ENCODE measurements around the gene ENG.

ENG gene

DNA sequence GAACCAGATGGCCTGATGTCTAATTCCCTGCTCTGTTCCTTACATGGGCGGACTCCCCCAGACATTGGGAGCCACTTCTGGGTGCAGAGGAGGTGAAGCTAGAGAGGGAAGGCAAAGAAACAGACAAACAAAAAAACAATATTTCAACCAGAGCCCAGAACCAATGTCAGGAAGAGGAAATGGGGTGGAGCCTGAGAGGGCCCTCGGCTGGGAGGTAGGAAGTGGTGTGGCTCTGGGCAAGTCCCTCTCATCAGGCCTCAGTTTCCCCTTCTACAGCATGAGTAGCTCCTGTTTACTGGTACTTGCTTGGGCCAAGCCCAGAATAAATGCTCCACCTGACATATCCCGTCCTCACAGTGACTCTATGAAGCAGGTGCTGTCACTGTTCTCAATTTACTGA, 87.0 kb downstream of the ENG start:
- WGBS (ENCODE audit: insufficient coverage) = 0% methylated on average over 1 of the region's 3 CpGs
- Histone ChIP-seq H3K27ac (ENCODE audit: insufficient read depth in 1 of 2, low read depth in 1 of 2, low read length in 2 of 2, poor library complexity in 1 of 2, severe bottlenecking in 2 of 2) (peak overlapping the region in 1 of 2 experiments; percentile 57), H3K4me1 (ENCODE audit: control extremely low read depth in 1 of 4, control insufficient read depth in 4 of 4, insufficient read depth in 4 of 4, low read length in 3 of 4) (peaks cover 6 to 72% (median 68%) of the 10 kb centered on the region in 4 experiments), H3K9me3 (ENCODE audit: control extremely low read depth in 1 of 5, control insufficient read depth in 4 of 5, insufficient read depth in 2 of 5, low read depth in 1 of 5, low read length in 4 of 5) (no peaks in the 10 kb centered on the region), H3K36me3 (ENCODE audit: control insufficient read depth in 4 of 4, insufficient read depth in 4 of 4, low read length in 3 of 4) (peaks cover 3 to 57% (median 18%) of the 10 kb centered on the region in 4 experiments), H3K27me3 (replicated peaks in 2 of 5; ENCODE audit: control insufficient read depth in 4 of 5, insufficient read depth in 5 of 5, low read length in 4 of 5) (no peaks in the 10 kb centered on the region), H3K4me3 (ENCODE audit: control insufficient read depth in 1 of 7, extremely low read depth in 1 of 7, insufficient read depth in 4 of 7, low read depth in 2 of 7, low read length in 6 of 7) (peak overlapping the region in 2 of 7 experiments; percentile 16 to 45)
- no peak for DNase-seq
- CTCF ChIA-PET = interaction anchor here (1.0 to 14.0 kb wide), 12 partner anchors 8 to 154 kb away, joined by 3 to 244 read pairs (median 4); partner anchors contain the start of genes CDK9, SH2D3C and TOR2A
- POLR2A ChIA-PET = no interaction called here

DNA sequence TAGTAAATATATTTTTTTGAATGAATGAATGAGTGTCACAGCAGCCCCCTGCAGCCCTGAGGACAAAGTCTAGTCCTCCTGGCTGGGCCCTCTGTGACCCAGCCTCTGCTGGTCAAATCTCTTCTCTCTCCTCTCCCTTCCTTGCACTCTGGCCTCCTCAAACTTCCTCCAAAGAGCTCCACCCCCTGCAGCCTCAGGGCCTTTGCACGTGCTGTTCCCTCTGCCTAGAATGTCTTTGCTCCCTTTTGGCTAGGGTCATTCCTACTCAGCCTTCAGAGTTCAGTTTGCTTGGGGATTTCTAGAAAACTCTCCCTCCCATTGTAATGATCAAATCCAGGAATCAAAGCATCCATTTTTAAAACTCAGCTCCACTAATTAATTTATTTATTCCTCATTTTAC, 89.0 kb downstream of the ENG start:
- CTCF ChIA-PET = interaction anchor here (0.8 to 14.0 kb wide), 11 partner anchors 10 to 156 kb away, joined by 3 to 244 read pairs (median 8); partner anchors contain the start of genes CDK9, SH2D3C and TOR2A
- 100% methylated on average over 1 of the region's 1 CpG for WGBS (ENCODE audit: insufficient coverage)
- H3K4me1 ChIP-seq (ENCODE audit: control extremely low read depth in 1 of 4, control insufficient read depth in 4 of 4, insufficient read depth in 4 of 4, low read length in 3 of 4) = peaks cover 4 to 66% (median 65%) of the 10 kb centered on the region in 4 experiments
- POLR2A ChIA-PET = interaction anchor here (1.3 kb wide), 1 partner anchor 17 kb away, joined by 4 read pairs; no protein-coding TSS in a partner anchor
- no peak for DNase-seq
- no peaks in the 10 kb centered on the region for H3K27me3 ChIP-seq (replicated peaks in 2 of 5; ENCODE audit: control insufficient read depth in 4 of 5, insufficient read depth in 5 of 5, low read length in 4 of 5)
- H3K27ac ChIP-seq (ENCODE audit: insufficient read depth in 1 of 2, low read depth in 1 of 2, low read length in 2 of 2, poor library complexity in 1 of 2, severe bottlenecking in 2 of 2) = no peak overlapping the region
- H3K36me3 ChIP-seq (ENCODE audit: control insufficient read depth in 4 of 4, insufficient read depth in 4 of 4, low read length in 3 of 4) = peaks cover 7 to 64% (median 22%) of the 10 kb centered on the region in 4 experiments
- no peak overlapping the region for H3K4me3 ChIP-seq (ENCODE audit: control insufficient read depth in 1 of 7, extremely low read depth in 1 of 7, insufficient read depth in 4 of 7, low read depth in 2 of 7, low read length in 6 of 7)
- no peaks in the 10 kb centered on the region for H3K9me3 ChIP-seq (ENCODE audit: control extremely low read depth in 1 of 5, control insufficient read depth in 4 of 5, insufficient read depth in 2 of 5, low read depth in 1 of 5, low read length in 4 of 5)

Measured in common myeloid progenitor, CD34-positive (primary cell).